Nephron (organoid): ENCODE measurements around the gene NOSTRIN.

Source experiments
- H3K27ac Mint-ChIP-seq, 3 experiments: 2 replicates each; pipeline ENCODE4 v1.8.0; 2020; ENCODE audit warnings: mixed read lengths in 3 of 3, mild to moderate bottlenecking in 2 of 3, moderate library complexity in 1 of 3
- H3K27me3 Mint-ChIP-seq: 2 replicates; pipeline ENCODE4 v1.8.0; 2021; ENCODE audit warnings: low read depth, mild to moderate bottlenecking, moderate library complexity, mixed read lengths
- H3K36me3 Mint-ChIP-seq: 2 replicates; pipeline ENCODE4 v1.8.0; 2020; ENCODE audit warnings: low read depth, mixed read lengths
- H3K4me1 Mint-ChIP-seq: 2 replicates; pipeline ENCODE4 v1.8.0; 2020; ENCODE audit warnings: mixed read lengths
- H3K4me3 Mint-ChIP-seq, 3 experiments: 2 replicates each; pipeline ENCODE4 v1.8.0; 2020; ENCODE audit warnings: mild to moderate bottlenecking in 3 of 3, mixed read lengths in 3 of 3, moderate library complexity in 2 of 3
- H3K9me3 Mint-ChIP-seq: 2 replicates; pipeline ENCODE4 v1.8.0; 2020; ENCODE audit warnings: mixed read lengths
- TF ChIP-seq, protein P1 (sequence below), 3 experiments: fragments of 200-600 bp; sonication (generic); IDR thresholded peaks; one replicate each; pipeline ENCODE4 v1.5.0; 2021; ENCODE audit warnings: antibody characterized with exemption in 3 of 3; ENCODE audit not compliant: unreplicated experiment in 3 of 3

Gene NOSTRIN

DNA sequence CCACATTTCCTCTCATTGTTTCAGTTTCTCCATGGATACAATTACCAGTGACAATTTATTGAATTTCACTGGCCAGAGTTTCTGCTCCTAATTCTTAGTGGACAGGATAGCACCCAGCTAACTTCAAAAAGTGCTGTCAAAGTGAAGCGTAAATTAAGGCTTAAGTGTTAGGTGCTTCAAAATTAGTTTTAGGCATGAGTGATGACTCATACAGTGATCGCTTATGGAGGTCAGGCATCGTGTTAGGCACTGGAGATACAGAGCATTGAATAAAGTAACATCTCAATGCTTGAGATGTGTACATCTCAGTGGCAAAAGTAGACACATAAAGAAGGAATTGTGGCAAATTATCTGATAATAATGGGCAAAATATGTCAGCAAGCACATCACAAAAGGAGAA is 40.8 kb downstream of the NOSTRIN start:
- no peaks in the 10 kb centered on the region for H3K36me3 Mint-ChIP-seq
- no peak overlapping the region for H3K27ac Mint-ChIP-seq
- no peaks in the 10 kb centered on the region for H3K4me1 Mint-ChIP-seq
- peaks cover 4% of the 10 kb centered on the region for H3K27me3 Mint-ChIP-seq
- TF ChIP-seq, protein P1, sequence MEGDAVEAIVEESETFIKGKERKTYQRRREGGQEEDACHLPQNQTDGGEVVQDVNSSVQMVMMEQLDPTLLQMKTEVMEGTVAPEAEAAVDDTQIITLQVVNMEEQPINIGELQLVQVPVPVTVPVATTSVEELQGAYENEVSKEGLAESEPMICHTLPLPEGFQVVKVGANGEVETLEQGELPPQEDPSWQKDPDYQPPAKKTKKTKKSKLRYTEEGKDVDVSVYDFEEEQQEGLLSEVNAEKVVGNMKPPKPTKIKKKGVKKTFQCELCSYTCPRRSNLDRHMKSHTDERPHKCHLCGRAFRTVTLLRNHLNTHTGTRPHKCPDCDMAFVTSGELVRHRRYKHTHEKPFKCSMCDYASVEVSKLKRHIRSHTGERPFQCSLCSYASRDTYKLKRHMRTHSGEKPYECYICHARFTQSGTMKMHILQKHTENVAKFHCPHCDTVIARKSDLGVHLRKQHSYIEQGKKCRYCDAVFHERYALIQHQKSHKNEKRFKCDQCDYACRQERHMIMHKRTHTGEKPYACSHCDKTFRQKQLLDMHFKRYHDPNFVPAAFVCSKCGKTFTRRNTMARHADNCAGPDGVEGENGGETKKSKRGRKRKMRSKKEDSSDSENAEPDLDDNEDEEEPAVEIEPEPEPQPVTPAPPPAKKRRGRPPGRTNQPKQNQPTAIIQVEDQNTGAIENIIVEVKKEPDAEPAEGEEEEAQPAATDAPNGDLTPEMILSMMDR (IDR thresholded peaks at IDR 0.05; ENCODE audit: unreplicated experiment in 3 of 3), result no peak
- no peak overlapping the region for H3K4me3 Mint-ChIP-seq
- no peaks in the 10 kb centered on the region for H3K9me3 Mint-ChIP-seq

DNA sequence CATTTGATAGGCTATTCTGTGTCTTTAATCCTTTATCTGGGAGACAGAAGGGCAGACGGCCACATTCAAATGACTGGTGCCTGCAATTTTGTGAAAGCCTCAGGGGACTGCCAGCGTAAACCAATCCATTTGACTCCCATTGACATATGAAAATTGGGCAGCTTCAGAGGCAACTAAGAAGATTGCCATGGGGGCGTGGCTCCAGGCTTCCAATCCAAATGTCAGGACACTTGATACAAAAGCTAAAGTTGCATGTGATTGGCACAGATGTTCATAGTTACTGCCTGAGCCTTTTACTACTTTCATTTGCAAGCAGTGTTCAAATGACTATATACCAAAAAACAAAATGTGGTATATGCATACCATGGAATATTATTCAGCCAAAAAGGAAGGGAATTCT is 45.8 kb downstream of the NOSTRIN start:
- TF ChIP-seq, protein P1 (IDR thresholded peaks at IDR 0.05; ENCODE audit: unreplicated experiment in 3 of 3), result no peak
- Mint-ChIP-seq H3K36me3 (peaks cover 11% of the 10 kb centered on the region), H3K4me3 (no peak overlapping the region), H3K27me3 (peaks cover 4% of the 10 kb centered on the region), H3K4me1 (peaks cover 4% of the 10 kb centered on the region), H3K9me3 (no peaks in the 10 kb centered on the region), H3K27ac (no peak overlapping the region)

DNA sequence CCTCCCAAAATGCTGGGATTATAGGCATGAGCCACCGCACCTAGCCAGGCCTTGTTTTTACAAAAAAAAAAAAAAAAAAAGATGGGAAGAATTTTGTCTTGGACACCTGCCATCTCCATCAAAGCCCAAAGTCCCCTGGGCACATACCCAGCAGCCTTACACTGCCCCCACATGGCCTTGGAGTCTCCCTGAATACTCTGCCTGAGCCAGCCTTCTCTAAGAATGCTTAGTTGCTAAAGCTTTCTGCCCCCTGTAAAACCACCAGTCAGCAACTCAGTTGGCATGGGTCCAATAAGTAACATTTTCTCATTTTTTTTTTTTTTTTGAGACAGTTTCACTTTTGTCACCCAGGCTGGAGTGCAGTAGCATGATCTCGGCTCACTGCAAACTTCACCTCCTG is 47.2 kb downstream of the NOSTRIN start:
- Mint-ChIP-seq H3K9me3 (no peaks in the 10 kb centered on the region), H3K4me1 (peaks cover 4% of the 10 kb centered on the region), H3K27ac (no peak overlapping the region), H3K4me3 (no peak overlapping the region), H3K27me3 (peaks cover 4% of the 10 kb centered on the region), H3K36me3 (peaks cover 20% of the 10 kb centered on the region)
- TF ChIP-seq, protein P1 (IDR thresholded peaks at IDR 0.05; ENCODE audit: unreplicated experiment in 3 of 3), result peak; percentile 11 to 27 (median 24)

DNA sequence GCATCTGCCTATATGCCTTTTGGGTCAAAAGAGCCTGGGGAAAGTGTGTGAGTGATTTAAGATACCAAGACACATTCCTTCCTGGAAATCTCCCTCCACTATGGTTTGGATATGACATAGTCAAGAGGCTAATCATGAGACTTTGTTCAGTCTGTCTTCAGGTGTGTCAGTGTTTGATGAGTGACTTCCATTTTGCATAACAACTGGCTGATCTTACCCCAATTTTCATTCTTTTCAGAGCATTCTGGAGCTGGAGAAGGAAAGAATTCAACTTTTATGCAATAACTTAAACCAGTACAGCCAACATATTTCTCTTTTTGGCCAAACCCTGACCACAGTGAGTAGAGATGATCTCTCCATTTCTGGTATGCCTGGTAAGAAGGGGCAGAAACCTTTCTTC is 48.4 kb downstream of the NOSTRIN start:
- Mint-ChIP-seq H3K27ac (no peak overlapping the region), H3K9me3 (no peaks in the 10 kb centered on the region), H3K27me3 (peaks cover 4% of the 10 kb centered on the region), H3K4me1 (peaks cover 4% of the 10 kb centered on the region), H3K4me3 (no peak overlapping the region), H3K36me3 (peaks cover 22% of the 10 kb centered on the region)
- TF ChIP-seq, protein P1 (IDR thresholded peaks at IDR 0.05; ENCODE audit: unreplicated experiment in 3 of 3), result no peak

DNA sequence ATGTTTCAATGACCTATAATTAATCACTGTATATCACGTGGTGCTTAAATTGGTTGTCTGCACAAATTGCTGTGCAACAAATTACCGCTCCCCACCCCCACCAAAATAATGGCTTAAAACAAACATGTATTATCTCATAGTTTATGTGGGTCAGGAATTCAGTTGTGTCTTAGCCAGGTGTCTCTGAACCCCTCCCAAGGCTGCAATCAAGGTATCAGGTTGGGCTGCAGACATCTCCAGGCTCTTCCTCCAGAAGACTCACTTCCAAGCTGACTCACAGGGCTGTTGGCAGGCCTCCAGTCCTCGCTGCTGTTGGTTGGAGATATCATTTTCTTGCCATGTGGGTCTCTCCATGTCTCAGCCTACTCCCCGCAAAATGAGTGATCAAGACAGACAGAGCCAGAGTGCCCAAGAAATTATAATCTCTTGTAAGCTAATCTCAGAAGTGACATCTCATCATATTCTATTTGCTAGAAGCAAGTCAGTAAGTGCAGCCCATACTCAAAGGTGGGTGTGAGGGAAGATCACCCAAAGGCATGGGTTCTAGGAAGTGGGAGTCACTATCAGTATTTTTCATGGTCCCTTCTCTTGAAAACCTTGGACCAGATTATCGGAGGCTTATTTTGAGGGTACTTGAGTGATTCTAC is 49.4 kb downstream of the NOSTRIN start:
- Mint-ChIP-seq H3K4me3 (no peak overlapping the region), H3K27me3 (peaks cover 4% of the 10 kb centered on the region), H3K9me3 (no peaks in the 10 kb centered on the region), H3K4me1 (peaks cover 4% of the 10 kb centered on the region), H3K27ac (no peak overlapping the region), H3K36me3 (peaks cover 25% of the 10 kb centered on the region)
- TF ChIP-seq, protein P1 (IDR thresholded peaks at IDR 0.05; ENCODE audit: unreplicated experiment in 3 of 3), result no peak

DNA sequence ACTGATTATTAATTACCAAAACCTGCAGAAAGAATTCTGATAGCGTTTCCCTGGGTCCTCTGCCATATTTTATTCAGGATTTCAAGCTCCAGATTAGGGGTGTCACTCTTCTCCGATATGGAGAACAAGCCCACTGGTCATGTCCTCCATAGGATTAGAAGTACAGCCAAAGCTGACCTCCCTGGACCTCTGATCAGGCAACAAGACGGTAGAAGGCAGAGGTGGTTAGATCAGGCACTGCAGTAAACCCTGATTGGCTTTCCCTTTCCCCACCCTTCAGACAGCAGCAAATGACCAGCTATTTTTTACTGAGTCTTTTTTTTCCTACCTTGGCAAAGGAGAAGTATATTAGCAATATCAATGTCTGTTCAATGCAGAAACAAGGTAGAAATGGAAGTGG is 50.0 kb downstream of the NOSTRIN start:
- Mint-ChIP-seq H3K36me3 (peaks cover 25% of the 10 kb centered on the region), H3K27ac (no peak overlapping the region), H3K27me3 (peaks cover 4% of the 10 kb centered on the region), H3K9me3 (no peaks in the 10 kb centered on the region), H3K4me3 (no peak overlapping the region), H3K4me1 (peaks cover 4% of the 10 kb centered on the region)
- TF ChIP-seq, protein P1 (IDR thresholded peaks at IDR 0.05; ENCODE audit: unreplicated experiment in 3 of 3), result no peak
